T47D (cell line): ENCODE data around the gene CIPC.

ENCODE experiments used
- DNase-seq, 2 experiments: peaks; one replicate each; pipeline versions ENCODE4 v3.0.0 to v3.0.0-alpha.2; 2011 to 2012; ENCODE audit warnings: low read depth in 1 of 2, low spot score in 1 of 2
- JUND ChIP-seq: IDR thresholded peaks from 2 replicates; pipeline ENCODE4 v1.6.1; 2012; ENCODE audit warnings: low read depth
- in situ Hi-C: cut with HindIII; loops from 2 replicates; pipeline ENCODE4 v1.10.0; 2016; ENCODE audit warnings: low sequenced_read_pairs, low pct_unique_long_range_greater_than_20kb

The CIPC gene

GRCh38 chr14:77063571-77064171 is 34.4 kb upstream of the CIPC start:
- TF ChIP-seq JUND: no peak
- in situ Hi-C loops: no loop called here
- no peak for DNase-seq

GRCh38 chr14:77064521-77065178 is 33.4 kb upstream of the CIPC start:
- DNase-seq: no peak
- in situ Hi-C loops: no loop called here
- no peak for TF ChIP-seq JUND

- TF ChIP-seq JUND: no peak
- in situ Hi-C loops: no loop called here
- DNase-seq: no peak
These were observed 32.0 kb upstream of the CIPC start for GRCh38 chr14:77065851-77066577.

GRCh38 chr14:77066578-77067172 is 31.4 kb upstream of the CIPC start:
- DNase-seq: no peak
- no peak for TF ChIP-seq JUND
- in situ Hi-C loops: no loop called here

- no peak for TF ChIP-seq JUND
- peak; percentile 65 to 86 for DNase-seq
- in situ Hi-C loops: no loop called here
These were observed 30.2 kb upstream of the CIPC start for GRCh38 chr14:77067632-77068516.

- no peak for DNase-seq
- no peak for TF ChIP-seq JUND
- in situ Hi-C loops: no loop called here
These were observed 29.4 kb upstream of the CIPC start for GRCh38 chr14:77068517-77069200.

- no peak for TF ChIP-seq JUND
- in situ Hi-C loops: no loop called here
- DNase-seq: no peak
These were observed 28.5 kb upstream of the CIPC start for GRCh38 chr14:77069551-77069950.

- no peak for TF ChIP-seq JUND
- no peak for DNase-seq
- in situ Hi-C loops: no loop called here
These were observed 26.1 kb upstream of the CIPC start for GRCh38 chr14:77071938-77072388.

- in situ Hi-C loops: no loop called here
- no peak for TF ChIP-seq JUND
These were observed 23.1 kb upstream of the CIPC start for GRCh38 chr14:77074969-77075368.

GRCh38 chr14:77076113-77076631 is 21.9 kb upstream of the CIPC start:
- DNase-seq: peak in 1 of 2 experiments; percentile 73

More at GRCh38 chr14:77074969-77075368, 23.1 kb upstream of the CIPC start:
- no peak for DNase-seq

GRCh38 chr14:77077040-77077439 is 21.0 kb upstream of the CIPC start:
- in situ Hi-C loops: no loop called here
- no peak for DNase-seq
- no peak for TF ChIP-seq JUND

More at GRCh38 chr14:77076113-77076631, 21.9 kb upstream of the CIPC start:
- in situ Hi-C loops: no loop called here
- no peak for TF ChIP-seq JUND

GRCh38 chr14:77082356-77082755 is 15.7 kb upstream of the CIPC start:
- in situ Hi-C loops: no loop called here
- DNase-seq: no peak
- TF ChIP-seq JUND: no peak
